Measurements from ENCODE around the gene SMIM26. TPM values are rescaled to one million over a fixed set of nuclear protein-coding genes. Genes with fewer than 3 reads are reported as not detected.

Gene SMIM26
- total and polyA plus RNA-seq, 2 of the 13 experiments (the other 11 are each of a cell fraction or from before 2014, with no cell fraction given), result 214 to 249 TPM

DNA sequence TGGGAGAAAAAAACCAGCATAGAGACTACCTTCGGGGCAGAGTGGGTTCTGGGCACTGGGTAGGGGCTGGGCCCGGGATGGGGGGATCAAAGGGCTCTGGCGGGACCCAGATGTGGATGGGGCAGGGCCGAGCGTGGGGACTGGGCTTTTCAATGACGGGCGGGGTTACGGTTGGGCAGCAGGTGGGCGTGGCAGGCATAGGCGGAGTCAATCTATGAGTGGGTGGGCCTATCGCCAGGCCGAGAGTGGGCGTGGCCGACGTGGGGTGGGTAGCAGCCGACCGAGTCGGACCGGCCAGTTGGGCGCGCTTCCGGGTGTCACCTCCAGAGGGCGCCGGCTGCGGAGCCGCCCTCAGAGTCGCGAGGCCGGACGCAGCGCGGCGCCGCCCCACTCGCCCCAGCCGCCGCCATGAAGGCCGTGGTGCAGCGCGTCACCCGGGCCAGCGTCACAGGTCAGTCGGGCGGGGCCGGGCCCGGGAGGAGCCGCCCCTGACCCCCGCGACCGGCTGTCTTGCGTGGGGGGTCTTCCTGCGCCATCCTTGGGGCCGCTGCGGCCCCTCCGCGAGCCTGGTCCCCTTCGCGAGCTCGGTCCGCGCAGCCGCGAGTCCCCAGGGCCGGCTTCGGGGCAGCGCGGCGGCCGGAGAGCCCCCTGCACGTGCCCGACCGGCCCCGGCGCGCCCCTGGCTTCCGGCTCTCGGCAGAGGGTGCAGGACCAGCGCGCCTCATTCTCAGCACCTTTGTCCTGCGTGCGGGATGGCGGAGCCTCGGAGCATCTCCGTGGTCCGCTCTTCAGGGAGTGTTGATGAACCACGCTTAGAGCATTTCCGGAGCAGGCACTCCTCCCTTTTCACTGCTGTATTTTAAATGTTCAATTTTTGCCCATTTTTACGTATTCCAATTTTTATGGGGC, 20.7 kb downstream of the SMIM26 start, which contains the start of gene DTD1 (continued):
- no peak for TF ChIP-seq SKIL (CRISPR knock-in tag; IDR thresholded peaks at IDR 0.05; ENCODE audit: borderline replicate concordance)
- TF ChIP-seq FLYWCH1 (CRISPR knock-in tag; IDR thresholded peaks at IDR 0.05), result 0 out of 2 replicates have a peak, but pooled peaks have one; percentile 31
- TF ChIP-seq ZNF280D (CRISPR knock-in tag; IDR thresholded peaks at IDR 0.05), result no peak
- 0 out of 2 replicates have a peak, but pooled peaks have one; percentile 8 for TF ChIP-seq HMG20B (CRISPR knock-in tag; conservative IDR thresholded peaks at IDR 0.05)
- no peak; a peak in 1 of 4 replicates for TF ChIP-seq REST (IDR thresholded peaks at IDR 0.05; ENCODE audit: borderline replicate concordance in 1 of 2, low read depth in 1 of 2, low read length in 2 of 2)
- no peak for TF ChIP-seq TIGD3 (CRISPR knock-in tag; IDR thresholded peaks at IDR 0.05; ENCODE audit: borderline replicate concordance)
- peak; percentile 48; the same call in 1 of the 2 replicates for TF ChIP-seq ZFX (CRISPR knock-in tag; IDR thresholded peaks at IDR 0.05; ENCODE audit: low read depth)
- TF ChIP-seq KLF12 (CRISPR knock-in tag; IDR thresholded peaks at IDR 0.05; ENCODE audit: borderline replicate concordance), result peak; percentile 98
- TF ChIP-seq IRX3 (CRISPR knock-in tag; IDR thresholded peaks at IDR 0.05; ENCODE audit: borderline replicate concordance, low read depth), result peak; percentile 62; the same call in 1 of the 2 replicates
- peak; percentile 36; the same call in 1 of the 2 replicates for TF ChIP-seq ISL2 (CRISPR knock-in tag; IDR thresholded peaks at IDR 0.05)
- peak; percentile 16; the same call in 1 of the 2 replicates for TF ChIP-seq FOSL2 (CRISPR knock-in tag; IDR thresholded peaks at IDR 0.05)
- TF ChIP-seq ZNF557 (CRISPR knock-in tag; IDR thresholded peaks at IDR 0.05), result no peak
- no peak for TF ChIP-seq PAX8 (CRISPR knock-in tag; IDR thresholded peaks at IDR 0.05; ENCODE audit: borderline replicate concordance)
- TF ChIP-seq SNAI1 (CRISPR knock-in tag; IDR thresholded peaks at IDR 0.05; ENCODE audit: borderline replicate concordance), result no peak
- no peak for TF ChIP-seq ZNF780A (CRISPR knock-in tag; IDR thresholded peaks at IDR 0.05)
- TF ChIP-seq, protein P1, sequence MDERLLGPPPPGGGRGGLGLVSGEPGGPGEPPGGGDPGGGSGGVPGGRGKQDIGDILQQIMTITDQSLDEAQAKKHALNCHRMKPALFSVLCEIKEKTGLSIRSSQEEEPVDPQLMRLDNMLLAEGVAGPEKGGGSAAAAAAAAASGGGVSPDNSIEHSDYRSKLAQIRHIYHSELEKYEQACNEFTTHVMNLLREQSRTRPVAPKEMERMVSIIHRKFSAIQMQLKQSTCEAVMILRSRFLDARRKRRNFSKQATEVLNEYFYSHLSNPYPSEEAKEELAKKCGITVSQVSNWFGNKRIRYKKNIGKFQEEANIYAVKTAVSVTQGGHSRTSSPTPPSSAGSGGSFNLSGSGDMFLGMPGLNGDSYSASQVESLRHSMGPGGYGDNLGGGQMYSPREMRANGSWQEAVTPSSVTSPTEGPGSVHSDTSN (CRISPR knock-in tag; IDR thresholded peaks at IDR 0.05), result no peak

Data from HepG2 (cell line).